PC-3 (cell line): ENCODE measurements around the gene STRIP2. TPM values are rescaled to one million over a fixed set of nuclear protein-coding genes. Genes with fewer than 3 reads are reported as not detected.
"Not testable (repeated sequence)": the region's sequence is repeated elsewhere in the genome, so short reads cannot be mapped to it uniquely, and the experiment has no call there.

Experiments
- ATAC-seq: fragments of 200-7000 bp; cut with Tn5 transposase; 2 replicates; pipeline ENCODE4 v1.9.1; 2020; ENCODE audit warnings: mild to moderate bottlenecking, moderate library complexity
- BruUV-seq: library from RNA; stranded (reverse); fragments of 400-500 nt; replicated peaks from 2 replicates; lab custom pipeline; 2021; lab: Mats Ljungman, UMichigan
- CTCF ChIA-PET: fragments of 300-600 bp; sonication (Branson Sonifier 250); formaldehyde crosslinking; loops from one replicate; lab custom pipeline; 2022; ENCODE audit warnings: antibody characterized with exemption; lab: Charles Lee
- POLR2A ChIA-PET: fragments of 300-600 bp; sonication (Branson Sonifier 250); formaldehyde crosslinking; loops from one replicate; lab custom pipeline; 2022; ENCODE audit warnings: antibody characterized with exemption; ENCODE audit not compliant: unreplicated experiment; lab: Charles Lee
- DNase-seq: peaks from one replicate; pipeline ENCODE4 v3.0.0-alpha.2; 2015
- H2AFZ ChIP-seq: fragments of 300-600 bp; sonication (generic); 2 replicates; pipeline ENCODE4 v1.6.0; 2016; ENCODE audit warnings: antibody characterized with exemption, low read length
- H3F3A ChIP-seq: fragments of 300-600 bp; sonication (generic); one replicate; pipeline ENCODE4 v1.6.0; 2017; ENCODE audit warnings: antibody characterized with exemption, low read length, control low read depth, mild to moderate bottlenecking; ENCODE audit not compliant: unreplicated experiment
- H3K27ac ChIP-seq: fragments of 300-600 bp; sonication (generic); 2 replicates; pipeline ENCODE4 v1.5.1; 2016; ENCODE audit warnings: mild to moderate bottlenecking, low read length
- H3K27me3 ChIP-seq: fragments of 300-600 bp; sonication (generic); 2 replicates; pipeline ENCODE4 v1.6.1; 2016; ENCODE audit warnings: low read length, mixed read lengths
- H3K36me3 ChIP-seq: fragments of 300-600 bp; sonication (generic); 2 replicates; pipeline ENCODE4 v1.6.1; 2016; ENCODE audit warnings: low read depth, mixed run types, low read length, mixed read lengths
- H3K4me1 ChIP-seq: fragments of 300-600 bp; sonication (generic); 2 replicates; pipeline ENCODE4 v1.5.1; 2016; ENCODE audit warnings: low read length; ENCODE audit not compliant: insufficient read depth
- H3K4me2 ChIP-seq: fragments of 300-600 bp; sonication (generic); 2 replicates; pipeline ENCODE4 v1.6.0; 2016; ENCODE audit warnings: low read length
- H3K4me3 ChIP-seq: fragments of 300-600 bp; sonication (generic); 2 replicates; pipeline ENCODE4 v1.5.1; 2016; ENCODE audit warnings: mild to moderate bottlenecking, low read length, mixed read lengths
- H3K79me2 ChIP-seq: fragments of 300-600 bp; sonication (generic); 2 replicates; pipeline ENCODE4 v1.6.1; 2017; ENCODE audit warnings: low read length, mixed read lengths
- H3K9ac ChIP-seq: fragments of 300-600 bp; sonication (generic); 2 replicates; pipeline ENCODE4 v1.6.0; 2016; ENCODE audit warnings: mild to moderate bottlenecking, low read length
- H3K9me2 ChIP-seq: fragments of 300-600 bp; sonication (generic); replicated peaks from 2 replicates; pipeline ENCODE4 v1.6.1; 2016; ENCODE audit warnings: mixed run types, low read length, mixed read lengths
- H3K9me3 ChIP-seq: fragments of 300-600 bp; sonication (generic); 2 replicates; pipeline ENCODE4 v1.6.1; 2016; ENCODE audit warnings: low read length, mixed read lengths
- H4K20me1 ChIP-seq: fragments of 300-600 bp; sonication (generic); 2 replicates; pipeline ENCODE4 v1.6.1; 2016; ENCODE audit warnings: low read length, mixed read lengths
- CTCF ChIP-seq: fragments of 300-600 bp; sonication (generic); conservative IDR thresholded peaks from 2 replicates; pipeline ENCODE4 v1.5.1; 2017; ENCODE audit warnings: antibody characterized with exemption, low read depth, mild to moderate bottlenecking, low read length
- EZH2 ChIP-seq: fragments of 300-600 bp; sonication (generic); IDR thresholded peaks from one replicate; pipeline ENCODE4 v1.6.1; 2017; ENCODE audit warnings: antibody characterized with exemption, mild to moderate bottlenecking, low read length; ENCODE audit not compliant: unreplicated experiment
- EZH2phosphoT487 ChIP-seq: fragments of 300-600 bp; sonication (generic); IDR thresholded peaks from 2 replicates; pipeline ENCODE4 v1.6.1; 2018; ENCODE audit warnings: mild to moderate bottlenecking, antibody characterized with exemption, low read length, borderline replicate concordance
- intact Hi-C: fragments of 100-400 bp; cut with micrococcal nuclease; formaldehyde crosslinking; loops from 2 replicates; pipeline ENCODE4 v1.9.0; 2023
- total RNA-seq: library from RNA; depleted of rRNA; stranded (reverse); fragments of >200 nt; gene quantifications from 2 replicates; pipeline ENCODE4 v1.2.3, GENCODE V29; 2014

Gene STRIP2
- total RNA-seq, 1 experiment from 2014 or later, result 7.5 TPM

- Histone ChIP-seq H3K36me3 (peaks cover 1% of the 10 kb centered on the region; the same call in 1 of the 2 replicates), H3K27me3 (no peaks in the 10 kb centered on the region)
- CTCF ChIA-PET, result no interaction called here
Observed at GRCh38 chr7:129479831-129480230, 45.6 kb downstream of the STRIP2 start.

GRCh38 chr7:129480674-129481363 is 46.6 kb downstream of the STRIP2 start:
- Histone ChIP-seq H3F3A (no peaks in the 10 kb centered on the region), H3K27me3 (no peaks in the 10 kb centered on the region), H3K4me3 (no peak overlapping the region), H2AFZ (no peak overlapping the region), H3K9me2 (no peaks in the 10 kb centered on the region), H3K9me3 (no peaks in the 10 kb centered on the region), H3K4me1 (no peaks in the 10 kb centered on the region), H3K27ac (no peak overlapping the region), H3K36me3 (no peaks in the 10 kb centered on the region; the same call in 1 of the 2 replicates), H3K4me2 (no peak overlapping the region), H3K9ac (no peak overlapping the region), H4K20me1 (no peaks in the 10 kb centered on the region), H3K79me2 (no peaks in the 10 kb centered on the region)
- DNase-seq (no peak), ATAC-seq (no peak)
- POLR2A ChIA-PET, result interaction anchor here (0.6 kb wide), 1 partner anchor 202 kb away, joined by 13 read pairs; no protein-coding TSS in a partner anchor
- BruUV-seq, result no TSS peak
- CTCF ChIA-PET, result no interaction called here
- TF ChIP-seq CTCF (no peak), EZH2phosphoT487 (no peak), EZH2 (no peak)
- intact Hi-C loops, result no loop called here

More at GRCh38 chr7:129479831-129480230, 45.6 kb downstream of the STRIP2 start:
- H2AFZ ChIP-seq, result no peak overlapping the region
- no peak overlapping the region for H3K4me3 ChIP-seq
- no peaks in the 10 kb centered on the region for H3K9me3 ChIP-seq
- H3F3A ChIP-seq, result no peaks in the 10 kb centered on the region
- no peak overlapping the region for H3K9ac ChIP-seq
- no peaks in the 10 kb centered on the region for H4K20me1 ChIP-seq
- POLR2A ChIA-PET, result no interaction called here
- ATAC-seq (no peak), DNase-seq (no peak)
- no peaks in the 10 kb centered on the region for H3K4me1 ChIP-seq
- H3K4me2 ChIP-seq, result no peak overlapping the region
- BruUV-seq, result no TSS peak
- H3K9me2 ChIP-seq, result no peaks in the 10 kb centered on the region
- no peak for TF ChIP-seq EZH2
- TF ChIP-seq EZH2phosphoT487, result no peak
- no peak for TF ChIP-seq CTCF
- no peak overlapping the region for H3K27ac ChIP-seq
- H3K79me2 ChIP-seq, result no peaks in the 10 kb centered on the region
- intact Hi-C loops, result no loop called here

- H4K20me1 ChIP-seq, intact Hi-C loops, H3K9me2 ChIP-seq, H3K79me2 ChIP-seq, BruUV-seq, ATAC-seq, H3K4me2 ChIP-seq, H3K9me3 ChIP-seq, DNase-seq, H3K9ac ChIP-seq, H3K4me3 ChIP-seq, H3K27ac ChIP-seq, H2AFZ ChIP-seq, H3K36me3 ChIP-seq, H3F3A ChIP-seq, H3K4me1 ChIP-seq, CTCF ChIA-PET, H3K27me3 ChIP-seq: not testable (repeated sequence)
- POLR2A ChIA-PET, result interaction anchor here (0.6 kb wide), 1 partner anchor 203 kb away, joined by 13 read pairs; no protein-coding TSS in a partner anchor
Observed at GRCh38 chr7:129481376-129481775, 47.1 kb downstream of the STRIP2 start.
